Measurements from ENCODE around the gene PRRC2B.

DNA sequence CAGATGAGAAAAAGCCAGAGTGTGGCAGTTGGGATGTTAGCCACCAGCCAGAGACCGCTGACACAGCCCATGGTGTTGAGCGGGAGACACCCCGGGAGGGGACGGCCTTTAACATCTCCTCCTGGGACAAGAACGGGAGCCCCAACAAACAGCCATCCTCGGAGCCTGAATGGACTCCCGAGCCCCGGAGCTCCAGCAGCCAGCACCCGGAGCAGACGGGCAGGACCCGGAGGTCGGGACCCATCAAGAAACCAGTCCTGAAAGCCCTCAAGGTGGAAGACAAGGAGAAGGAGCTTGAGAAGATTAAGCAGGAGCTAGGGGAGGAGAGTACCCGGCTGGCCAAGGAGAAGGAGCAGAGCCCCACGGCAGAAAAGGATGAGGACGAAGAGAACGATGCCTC is 80.8 kb downstream of the PRRC2B start:
- TF ChIP-seq CTCF (IDR thresholded peaks at IDR 0.05) = no peak
- no peak for TF ChIP-seq POLR2A (IDR thresholded peaks at IDR 0.05)
